HG03439 (cell line): ENCODE measurements around the gene LRATD1.

Source experiments
- ATAC-seq: cut with Tn5 transposase; IDR thresholded peaks from one replicate; pipeline ENCODE4 v1.9.1; 2021; ENCODE audit warnings: mild to moderate bottlenecking, moderate library complexity; ENCODE audit not compliant: unreplicated experiment

Gene LRATD1

GRCh38 chr2:14633461-14634181, 1.1 kb downstream of the LRATD1 start:
- ATAC-seq, result no peak

GRCh38 chr2:14634182-14634488, 1.6 kb downstream of the LRATD1 start:
- ATAC-seq, result no peak

DNA sequence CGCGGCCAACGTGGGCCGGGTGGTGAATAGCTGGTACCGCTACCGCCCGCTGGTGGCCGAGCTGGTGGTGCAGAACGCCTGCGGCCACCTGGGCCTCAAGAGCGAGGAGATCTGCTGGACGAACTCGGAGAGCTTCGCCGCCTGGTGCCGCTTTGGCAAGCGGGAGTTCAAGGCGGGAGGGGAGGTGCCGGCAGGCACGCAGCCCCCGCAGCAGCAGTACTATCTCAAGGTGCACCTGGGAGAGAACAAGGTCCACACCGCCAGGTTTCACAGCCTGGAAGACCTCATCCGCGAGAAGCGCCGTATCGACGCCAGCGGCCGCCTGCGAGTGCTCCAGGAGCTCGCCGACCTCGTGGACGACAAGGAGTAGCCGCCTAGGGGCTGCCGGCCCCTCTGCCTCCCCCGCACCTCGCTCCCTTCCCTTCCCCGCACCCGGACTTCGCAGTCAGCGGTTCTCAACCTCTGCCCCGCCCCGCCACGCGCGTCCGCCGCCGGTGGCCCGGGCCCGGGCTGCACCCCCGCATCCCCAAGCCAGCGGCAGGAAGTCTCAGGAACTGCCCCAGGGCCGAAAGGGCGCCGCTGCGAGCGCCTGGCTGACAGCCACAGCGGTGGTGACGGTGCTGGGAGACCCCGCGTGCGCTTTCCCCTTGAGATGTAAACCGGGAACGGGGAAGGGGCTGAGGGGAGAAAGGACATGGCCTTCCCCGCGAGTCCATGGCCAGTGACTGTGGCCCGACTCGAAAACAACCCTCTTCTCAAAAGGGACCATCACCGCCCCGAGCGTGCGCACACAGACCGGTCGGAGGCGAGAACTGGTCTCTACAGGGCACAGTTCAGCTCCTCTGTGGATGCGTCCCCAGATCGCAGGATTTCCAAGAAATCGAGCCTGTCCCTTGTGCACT, 2.2 kb downstream of the LRATD1 start:
- ATAC-seq, result no peak

DNA sequence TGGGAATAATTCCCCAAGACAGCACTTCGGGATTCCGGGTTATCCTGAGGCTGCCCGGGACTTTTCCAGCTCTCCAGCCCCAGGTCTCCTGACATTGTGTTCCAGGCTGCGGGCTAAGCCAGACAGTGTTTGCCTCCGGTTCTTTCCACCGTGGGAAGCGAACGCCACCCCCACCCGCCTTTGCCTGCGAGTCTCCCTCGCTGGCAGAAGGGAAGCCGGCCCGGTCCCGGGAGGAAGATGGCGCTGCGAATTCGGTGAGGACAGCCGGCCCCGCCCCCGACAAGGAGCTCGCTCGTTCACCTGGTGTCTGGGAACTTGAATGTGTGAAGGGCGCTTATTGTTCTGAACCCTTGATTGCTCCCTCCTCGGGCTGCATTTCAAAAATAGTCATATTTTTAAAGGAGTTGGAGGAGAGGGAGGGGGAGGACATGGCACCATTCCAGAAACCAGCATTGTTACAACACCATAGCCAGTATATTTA, 2.9 kb downstream of the LRATD1 start:
- no peak for ATAC-seq

DNA sequence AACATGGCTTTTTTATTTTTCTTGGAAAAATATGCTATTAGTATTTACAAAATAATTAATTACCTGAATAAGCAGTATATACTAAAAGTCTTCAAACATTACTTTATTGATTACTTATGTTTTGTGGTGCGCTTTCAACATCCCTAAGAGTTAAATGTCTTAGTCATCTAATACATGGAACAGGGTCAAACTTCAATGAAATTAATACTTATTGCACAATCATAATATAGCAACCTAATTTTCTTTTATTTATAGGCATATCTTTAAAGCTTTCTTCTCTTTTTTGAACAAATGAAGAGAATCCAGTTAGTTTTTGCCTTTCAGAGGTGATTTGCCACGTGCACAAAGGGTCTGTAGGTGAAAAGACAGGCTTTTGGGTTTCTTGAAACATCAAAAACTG, 6.0 kb downstream of the LRATD1 start:
- ATAC-seq, result no peak

DNA sequence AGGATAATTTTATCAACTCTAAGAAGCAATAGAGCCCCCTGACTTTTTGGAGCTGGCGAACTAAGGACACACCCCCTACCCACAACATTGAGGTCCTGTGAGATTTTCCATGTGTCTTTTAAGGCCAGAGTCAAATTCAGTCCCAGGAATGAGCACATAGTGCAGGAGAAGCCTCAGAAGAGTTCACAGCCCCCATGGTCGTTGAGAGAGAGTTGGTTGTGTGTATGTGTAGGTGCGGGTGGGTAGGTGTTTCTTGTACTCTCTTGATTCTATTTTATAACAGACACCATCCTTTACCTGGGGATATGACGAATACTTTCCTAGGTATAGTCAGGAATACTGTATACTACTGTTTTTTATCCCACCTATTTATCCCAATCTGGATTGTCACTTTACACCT, 8.6 kb downstream of the LRATD1 start:
- no peak for ATAC-seq

GRCh38 chr2:14642499-14642898, 10.0 kb downstream of the LRATD1 start:
- ATAC-seq, result no peak

- ATAC-seq, result no peak
Measured at GRCh38 chr2:14647714-14648113, 15.2 kb downstream of the LRATD1 start.

DNA sequence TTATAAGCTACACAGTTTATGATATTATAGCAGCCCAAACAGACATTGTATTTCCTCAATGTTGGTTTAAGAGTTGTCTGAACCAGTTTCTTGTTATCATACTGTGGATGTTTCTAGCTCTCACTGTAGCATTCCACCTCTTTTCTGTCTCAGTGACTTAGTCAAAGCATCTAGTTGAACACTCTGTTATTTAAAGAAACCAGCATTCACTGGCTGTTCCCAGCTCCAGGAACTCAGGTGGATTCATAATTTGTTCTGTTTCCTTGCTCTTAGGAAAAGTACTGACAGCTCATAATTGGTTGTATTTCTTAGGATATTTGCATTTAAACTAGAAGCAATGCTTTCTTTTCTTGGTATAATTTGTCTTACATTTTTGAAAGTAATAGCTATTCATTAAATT, 17.5 kb downstream of the LRATD1 start:
- ATAC-seq, result no peak

GRCh38 chr2:14654835-14655282, 22.3 kb downstream of the LRATD1 start:
- ATAC-seq, result peak; percentile 87

DNA sequence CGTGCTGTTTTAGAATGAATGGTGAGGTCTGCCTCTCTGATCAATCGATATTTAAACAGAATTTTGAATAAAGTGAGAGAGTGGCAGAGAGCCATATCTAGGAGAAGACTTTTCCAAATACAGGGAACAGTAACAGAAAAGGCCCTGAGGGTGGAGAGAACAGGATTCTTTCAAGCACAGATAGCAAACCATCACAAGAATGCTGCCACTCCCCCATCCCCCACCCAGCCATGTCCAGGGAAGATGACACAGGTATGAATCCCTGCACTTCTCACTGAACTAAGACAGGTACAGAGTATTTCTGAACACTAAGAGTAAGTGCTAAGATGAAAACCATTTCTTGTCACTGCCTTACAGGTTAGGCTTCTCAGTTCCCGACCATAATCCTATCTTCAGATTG, 23.6 kb downstream of the LRATD1 start:
- no peak for ATAC-seq

DNA sequence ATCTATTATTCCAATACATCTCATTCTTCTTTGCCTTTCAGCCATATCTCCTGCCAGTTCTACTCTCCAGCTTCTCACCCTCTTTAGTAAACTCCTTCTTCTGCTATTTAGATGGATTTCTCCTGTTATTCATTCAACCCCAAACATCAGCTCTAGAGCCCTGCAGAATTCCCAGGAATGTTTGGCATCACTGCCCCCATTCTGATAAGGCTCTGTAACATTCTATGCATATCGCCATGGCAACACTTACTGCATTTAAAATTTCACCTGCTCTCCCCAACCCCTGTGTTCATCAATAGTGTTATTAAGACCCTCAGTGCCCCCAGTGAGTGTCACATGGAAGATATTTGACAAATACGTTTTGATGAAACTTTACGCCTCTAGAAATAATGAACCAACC, 28.6 kb downstream of the LRATD1 start:
- ATAC-seq, result no peak

DNA sequence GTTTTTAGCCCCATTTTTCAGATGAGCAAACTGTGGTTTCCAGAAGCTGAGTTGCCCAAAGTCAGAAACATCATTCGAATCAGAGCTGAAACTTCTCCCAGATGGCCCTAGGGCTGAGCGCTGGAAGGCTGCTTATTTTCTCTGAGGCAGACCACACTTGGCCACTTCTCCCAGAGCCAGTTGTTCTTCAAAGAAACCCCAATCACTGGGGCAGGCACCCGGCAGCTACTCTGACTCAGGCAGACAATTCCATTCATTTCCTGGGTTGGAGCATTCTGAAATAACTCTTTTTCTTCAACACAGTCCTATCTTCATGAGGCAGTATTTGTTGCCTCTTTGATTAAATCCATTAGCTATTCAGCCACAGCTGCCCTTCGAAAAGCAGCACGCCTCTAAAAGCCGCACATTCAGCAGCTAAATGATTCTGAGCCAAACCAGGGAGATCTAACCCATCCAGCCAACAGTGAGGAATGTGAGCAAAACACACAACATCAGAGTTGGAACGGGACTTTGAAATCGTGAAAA, 40.9 kb downstream of the LRATD1 start:
- no peak for ATAC-seq

DNA sequence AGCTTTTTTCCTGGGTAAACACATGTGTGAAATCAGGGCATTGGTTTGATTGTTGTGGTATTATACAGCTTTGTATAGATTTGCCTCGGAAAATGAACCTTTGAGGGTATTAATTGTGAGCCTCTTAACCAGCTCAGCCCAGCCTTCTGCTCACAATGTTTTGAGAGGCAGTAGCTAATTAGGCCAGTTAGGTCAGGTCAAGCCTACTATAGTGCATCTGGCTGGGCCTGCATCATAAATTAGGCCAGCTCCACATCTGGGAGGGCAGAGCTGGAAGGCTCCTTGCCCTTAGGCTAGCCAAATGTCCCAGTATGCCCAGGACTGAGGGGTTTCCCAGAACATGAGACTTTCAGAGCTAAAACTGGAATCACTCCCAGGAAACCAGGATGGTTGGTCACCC, 43.0 kb downstream of the LRATD1 start:
- ATAC-seq, result no peak

DNA sequence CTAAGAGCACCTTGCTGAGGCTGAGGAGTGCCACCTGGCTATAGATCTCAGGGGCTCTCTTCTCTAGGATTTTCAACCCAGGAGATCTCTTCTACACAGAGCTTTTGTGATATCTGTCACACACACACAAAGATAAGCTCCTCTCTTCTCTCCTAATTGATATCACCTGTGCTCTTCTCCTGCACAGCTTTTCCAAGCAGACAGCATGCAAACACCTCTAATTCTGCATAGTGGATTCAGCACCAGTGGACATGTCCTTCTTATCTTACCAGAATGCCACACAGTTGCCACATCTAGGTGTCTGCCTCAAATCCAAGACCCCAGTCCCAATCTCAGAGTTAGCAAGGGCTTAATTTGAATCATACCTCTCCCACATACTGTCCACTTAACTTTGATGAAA, 43.9 kb downstream of the LRATD1 start:
- ATAC-seq, result no peak

GRCh38 chr2:14677039-14677438, 44.5 kb downstream of the LRATD1 start:
- no peak for ATAC-seq

- no peak for ATAC-seq
Measured at GRCh38 chr2:14678761-14679160, 46.2 kb downstream of the LRATD1 start.

DNA sequence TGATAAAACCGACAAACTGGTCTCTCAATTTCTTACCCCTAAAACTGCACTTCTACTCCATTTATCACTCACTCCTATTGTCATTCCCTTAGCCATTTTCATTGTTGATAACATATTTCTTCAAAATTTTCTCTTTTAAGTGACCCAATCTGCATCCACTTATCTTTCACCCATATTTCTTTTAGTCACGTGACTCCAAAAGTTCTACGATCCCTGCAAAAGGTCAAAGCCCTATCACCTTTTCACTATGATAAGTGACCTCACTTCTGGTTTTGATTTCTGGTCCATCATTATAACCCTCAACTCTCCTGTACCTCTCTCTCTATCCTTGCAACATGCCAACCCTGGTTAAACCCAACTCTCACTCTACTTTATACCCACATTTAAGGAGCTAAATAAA, 49.1 kb downstream of the LRATD1 start:
- no peak for ATAC-seq
